Astrocyte of the cerebellum (primary cell): ENCODE results near the gene TARS2.

Source experiments
- DNase-seq: peaks from one replicate; pipeline ENCODE4 v3.0.0-alpha.2; 2011; ENCODE audit warnings: low read depth
- H3K4me3 ChIP-seq: 2 replicates; pipeline ENCODE4 v1.5.1; 2011; ENCODE audit warnings: mild to moderate bottlenecking, low read depth, low read length, moderate library complexity
- in situ Hi-C: cut with HindIII; loops from 2 replicates; pipeline ENCODE4 v1.10.0; 2017; ENCODE audit warnings: low sequenced_read_pairs
- TF ChIP-seq, protein P1 (sequence below): IDR thresholded peaks from 2 replicates; pipeline ENCODE4 v1.5.1; 2012; ENCODE audit warnings: low read length, low read depth, moderate library complexity, mild to moderate bottlenecking; ENCODE audit errors: missing control alignments

Gene TARS2

DNA sequence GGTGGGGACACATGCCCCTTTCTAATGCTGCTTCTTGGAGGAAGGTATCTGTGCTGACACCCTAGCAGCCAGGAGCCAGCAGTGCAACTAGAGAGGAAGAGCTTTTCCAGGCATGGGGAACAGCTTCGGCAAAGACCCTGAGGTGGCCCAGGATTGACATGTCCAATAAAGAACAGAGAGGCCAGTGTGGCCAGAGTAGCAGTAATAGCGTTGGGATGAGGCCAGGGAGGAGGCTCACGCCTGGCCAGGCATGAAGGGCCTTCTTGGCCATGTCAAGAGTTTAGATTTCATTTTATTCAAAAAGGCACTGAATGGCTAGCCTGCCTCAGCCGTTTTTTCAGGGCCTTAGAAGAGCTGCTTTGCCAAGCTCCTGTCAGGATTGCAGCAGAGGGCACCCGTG is 45.6 kb downstream of the TARS2 start:
- TF ChIP-seq, protein P1, sequence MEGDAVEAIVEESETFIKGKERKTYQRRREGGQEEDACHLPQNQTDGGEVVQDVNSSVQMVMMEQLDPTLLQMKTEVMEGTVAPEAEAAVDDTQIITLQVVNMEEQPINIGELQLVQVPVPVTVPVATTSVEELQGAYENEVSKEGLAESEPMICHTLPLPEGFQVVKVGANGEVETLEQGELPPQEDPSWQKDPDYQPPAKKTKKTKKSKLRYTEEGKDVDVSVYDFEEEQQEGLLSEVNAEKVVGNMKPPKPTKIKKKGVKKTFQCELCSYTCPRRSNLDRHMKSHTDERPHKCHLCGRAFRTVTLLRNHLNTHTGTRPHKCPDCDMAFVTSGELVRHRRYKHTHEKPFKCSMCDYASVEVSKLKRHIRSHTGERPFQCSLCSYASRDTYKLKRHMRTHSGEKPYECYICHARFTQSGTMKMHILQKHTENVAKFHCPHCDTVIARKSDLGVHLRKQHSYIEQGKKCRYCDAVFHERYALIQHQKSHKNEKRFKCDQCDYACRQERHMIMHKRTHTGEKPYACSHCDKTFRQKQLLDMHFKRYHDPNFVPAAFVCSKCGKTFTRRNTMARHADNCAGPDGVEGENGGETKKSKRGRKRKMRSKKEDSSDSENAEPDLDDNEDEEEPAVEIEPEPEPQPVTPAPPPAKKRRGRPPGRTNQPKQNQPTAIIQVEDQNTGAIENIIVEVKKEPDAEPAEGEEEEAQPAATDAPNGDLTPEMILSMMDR = no peak
- in situ Hi-C loops = no loop called here
- no peak for DNase-seq
- no peak overlapping the region for H3K4me3 ChIP-seq

DNA sequence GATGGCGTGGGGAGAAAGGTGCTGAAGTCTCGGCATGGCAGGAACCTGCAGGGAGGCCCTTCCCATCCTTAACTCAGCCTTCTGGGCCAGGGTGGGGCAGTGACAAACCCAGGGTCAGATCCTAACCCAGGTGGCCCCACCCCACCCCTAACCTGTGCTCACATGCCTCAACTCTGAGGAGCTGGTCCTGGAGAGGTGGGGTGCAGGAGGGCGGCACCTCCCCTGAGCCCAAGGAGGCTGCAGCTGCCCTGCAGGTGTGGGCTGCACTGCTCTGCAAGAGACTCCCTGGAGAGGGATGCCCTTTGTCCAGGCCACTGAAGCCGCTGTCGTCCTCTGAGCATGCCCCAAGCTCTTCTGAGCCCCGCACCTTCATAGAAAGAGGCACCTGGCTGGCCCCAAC is 46.8 kb downstream of the TARS2 start:
- in situ Hi-C loops = no loop called here
- H3K4me3 ChIP-seq = no peak overlapping the region
- TF ChIP-seq, protein P1 = no peak
- no peak for DNase-seq

DNA sequence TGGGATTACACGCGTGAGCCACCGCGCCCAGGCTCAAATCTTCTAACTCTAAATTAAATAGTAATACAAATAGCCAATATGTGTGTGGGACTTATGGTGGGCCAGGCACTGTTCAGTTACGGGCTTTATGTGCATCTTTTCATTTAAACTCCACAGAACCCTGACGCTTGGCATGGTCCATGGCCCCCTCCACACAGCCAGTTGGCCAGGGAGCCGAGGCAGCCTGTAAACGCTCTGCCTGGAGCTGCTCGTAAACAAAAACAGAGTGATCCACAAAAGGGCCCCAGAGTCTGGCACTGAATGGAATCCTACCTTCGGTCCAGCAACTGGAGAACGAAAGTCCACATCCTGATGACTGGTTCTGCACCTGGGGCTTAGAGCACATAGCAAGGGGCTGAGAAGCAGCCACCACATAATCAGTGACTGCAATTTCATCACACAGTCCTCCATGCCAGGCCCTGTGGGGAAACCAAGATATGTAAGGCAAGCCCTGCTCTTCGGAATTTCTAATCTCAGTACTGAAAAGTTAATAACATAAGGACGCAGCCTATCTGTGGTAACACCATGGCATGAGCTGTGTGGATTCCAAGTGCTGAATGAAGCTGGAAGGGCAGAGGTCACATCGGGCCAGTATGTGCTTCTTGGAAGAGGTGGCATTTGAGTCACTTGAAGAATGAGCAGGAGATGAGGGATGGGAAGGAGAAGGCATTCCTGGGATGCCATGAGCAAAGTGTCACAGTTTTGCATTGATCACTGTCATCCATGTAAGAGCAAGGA is 48.5 kb downstream of the TARS2 start:
- TF ChIP-seq, protein P1 = no peak
- H3K4me3 ChIP-seq = no peak overlapping the region
- in situ Hi-C loops = no loop called here
- no peak for DNase-seq

DNA sequence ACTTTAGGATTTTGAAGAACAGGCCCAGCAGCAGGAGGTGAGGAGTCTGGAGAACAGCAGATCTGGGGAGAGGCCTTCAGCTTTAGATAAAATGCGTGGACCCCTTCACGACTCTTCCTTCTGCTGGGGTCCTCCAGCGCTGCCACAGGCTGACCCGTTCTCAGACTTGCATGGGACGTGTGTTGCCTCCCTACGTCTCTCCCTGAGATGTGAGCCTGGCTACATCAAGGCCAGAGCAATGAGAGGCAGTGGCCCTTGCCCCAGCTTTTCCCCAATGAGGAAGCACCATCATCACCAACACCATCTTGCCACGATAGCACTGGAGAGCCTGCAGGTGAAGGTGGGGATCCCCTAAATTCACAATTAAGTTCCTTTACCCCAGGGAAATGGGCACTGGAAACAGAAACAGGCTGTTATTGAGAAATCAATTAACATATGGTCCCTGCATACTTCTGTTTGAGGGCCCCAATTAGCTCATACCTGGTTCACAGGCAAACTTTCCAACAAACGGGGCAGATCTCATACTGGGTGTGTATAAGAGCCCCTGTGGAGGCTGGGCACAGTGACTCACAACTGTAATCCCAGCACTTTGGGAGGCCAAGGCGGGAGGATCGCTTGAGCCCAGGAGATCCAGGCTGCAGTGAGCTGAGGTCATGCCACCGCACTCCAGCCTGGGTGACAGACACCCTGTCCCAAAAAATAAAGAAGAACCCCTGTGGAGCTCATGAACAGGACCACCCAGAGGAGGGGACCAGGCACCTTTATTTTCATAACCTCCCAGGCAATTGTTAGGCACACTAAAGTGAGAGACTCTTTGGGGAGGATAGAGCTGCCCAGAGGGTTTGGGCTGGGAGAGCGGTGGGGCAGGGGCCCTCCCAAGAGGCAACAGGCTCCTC is 49.9 kb downstream of the TARS2 start:
- in situ Hi-C loops = no loop called here
- DNase-seq = no peak
- no peak overlapping the region for H3K4me3 ChIP-seq
- TF ChIP-seq, protein P1 = no peak

DNA sequence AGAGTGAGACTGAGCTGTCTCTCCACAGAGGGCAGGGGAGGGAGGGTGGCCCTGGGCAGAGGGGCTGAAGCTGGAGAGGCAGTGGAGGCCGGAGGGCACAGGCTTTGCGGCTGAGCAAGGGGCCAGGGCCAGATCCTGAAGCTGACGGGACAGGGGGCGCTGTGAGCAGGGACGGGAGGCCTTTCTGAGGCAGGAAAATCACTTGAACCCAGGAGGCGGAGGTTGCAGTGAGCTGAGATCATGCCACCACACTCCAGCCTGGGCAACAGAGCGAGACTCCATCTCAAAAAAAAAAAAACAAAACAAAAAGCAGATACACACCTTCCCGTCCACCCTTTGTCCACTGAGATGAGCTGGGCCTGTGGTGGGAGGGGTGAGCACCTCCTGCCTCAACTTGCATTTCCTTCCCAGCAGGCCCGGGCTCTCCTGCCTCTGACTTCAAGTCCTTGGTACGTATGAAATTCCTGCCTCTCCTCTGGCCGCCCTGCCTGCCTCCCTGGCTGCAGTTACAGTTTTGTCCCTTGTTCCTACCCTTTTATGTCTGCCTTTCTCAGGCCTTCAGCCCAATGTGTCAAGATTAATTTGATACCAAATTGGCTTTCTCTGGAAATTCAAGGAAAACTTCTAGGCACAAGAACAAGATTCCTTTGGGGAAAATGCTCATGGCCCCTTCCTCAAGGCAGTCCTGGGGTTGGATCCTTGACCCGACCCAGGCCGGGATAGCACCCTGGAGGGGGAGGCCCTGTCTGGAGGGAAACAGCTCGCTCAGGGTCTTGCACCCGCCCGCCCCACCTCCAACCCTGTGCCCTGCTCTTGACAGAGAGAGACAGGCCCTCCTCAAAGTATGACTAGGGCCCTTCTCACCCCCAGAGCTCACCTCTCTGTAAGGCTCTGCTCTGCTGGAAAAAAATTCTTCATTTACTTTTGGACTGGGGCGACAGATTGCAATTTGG is 50.8 kb downstream of the TARS2 start:
- TF ChIP-seq, protein P1 = no peak
- no peak overlapping the region for H3K4me3 ChIP-seq
- no peak for DNase-seq
- in situ Hi-C loops = no loop called here
